NCI-H524 treated with DMSO at 0.1 percent for 48 hours (cell line): ENCODE data around the gene FAM78B.

ENCODE experiments used
- DNase-seq: peaks from one replicate; lab custom pipeline; 2025; lab: John Stamatoyannopoulos, UW

Gene FAM78B

DNA sequence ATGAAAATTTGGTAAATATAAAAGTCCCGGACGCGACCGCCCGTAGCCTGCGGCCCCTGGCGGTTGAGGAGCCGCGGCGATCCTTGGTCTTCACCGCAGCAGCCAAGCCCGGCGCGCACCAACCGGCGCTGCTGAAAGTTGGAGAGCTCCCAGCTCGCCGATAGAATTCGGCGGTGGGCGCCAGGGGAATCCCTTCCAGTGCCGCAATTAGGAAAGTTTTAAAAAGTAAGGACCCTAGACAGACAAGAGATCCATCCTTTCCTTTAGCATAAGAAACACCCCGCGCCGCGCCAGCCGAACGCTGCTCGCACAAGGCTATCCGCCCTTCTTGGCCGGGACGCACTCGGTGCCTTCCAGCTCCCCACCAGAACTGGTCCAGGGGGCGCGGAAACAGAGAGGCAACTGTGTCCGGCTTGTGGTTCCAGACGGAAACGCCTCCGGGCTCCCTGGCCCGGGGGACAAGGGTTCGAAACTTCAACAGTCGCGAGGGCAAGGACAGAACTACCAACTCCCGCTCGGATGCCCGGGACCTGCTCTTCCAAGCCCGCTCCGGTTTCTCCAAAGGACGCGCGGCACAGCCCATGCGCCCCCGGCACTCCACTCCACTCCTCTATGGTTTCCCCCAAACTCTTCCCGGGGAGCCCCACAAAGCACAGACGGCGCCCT is 1.7 kb downstream of the FAM78B start:
- peak; percentile 20 for DNase-seq

DNA sequence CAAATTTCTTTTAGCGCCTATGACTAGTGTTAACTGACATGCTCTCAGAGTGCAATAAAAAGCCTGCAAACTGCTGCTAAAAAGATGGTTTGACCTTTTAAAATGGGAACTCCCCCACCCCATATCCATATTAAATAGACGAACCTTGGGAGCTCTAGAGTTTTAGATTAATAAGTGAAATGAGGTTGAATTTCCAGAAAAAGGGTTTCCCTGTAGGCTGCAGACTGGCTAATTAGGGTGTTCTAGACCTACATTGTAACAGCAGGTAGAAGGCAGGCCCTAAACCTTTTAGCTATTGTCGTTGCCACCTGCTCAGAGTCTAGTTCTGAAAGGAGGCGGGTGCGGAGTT is 2.2 kb downstream of the FAM78B start:
- DNase-seq: no peak

DNA sequence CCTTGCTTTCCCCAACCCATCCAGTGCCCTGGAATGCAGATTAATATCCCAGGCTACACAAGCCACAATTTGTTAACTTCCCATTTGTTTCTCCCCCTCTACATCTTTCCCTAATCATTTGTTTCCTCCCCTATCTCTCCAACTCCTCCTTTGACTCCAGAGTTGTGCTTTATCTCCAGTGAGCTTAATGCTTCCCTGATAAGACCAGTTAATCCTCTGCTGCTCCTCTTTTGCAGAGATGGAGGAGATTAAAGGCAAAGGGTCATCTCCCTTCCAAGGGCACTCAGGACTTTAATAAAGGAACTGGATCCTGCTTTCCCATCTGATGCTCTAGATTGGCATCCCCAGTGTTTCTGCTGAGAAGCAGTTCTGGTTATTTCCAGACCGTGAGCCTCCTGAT is 7.1 kb downstream of the FAM78B start:
- no peak for DNase-seq

DNA sequence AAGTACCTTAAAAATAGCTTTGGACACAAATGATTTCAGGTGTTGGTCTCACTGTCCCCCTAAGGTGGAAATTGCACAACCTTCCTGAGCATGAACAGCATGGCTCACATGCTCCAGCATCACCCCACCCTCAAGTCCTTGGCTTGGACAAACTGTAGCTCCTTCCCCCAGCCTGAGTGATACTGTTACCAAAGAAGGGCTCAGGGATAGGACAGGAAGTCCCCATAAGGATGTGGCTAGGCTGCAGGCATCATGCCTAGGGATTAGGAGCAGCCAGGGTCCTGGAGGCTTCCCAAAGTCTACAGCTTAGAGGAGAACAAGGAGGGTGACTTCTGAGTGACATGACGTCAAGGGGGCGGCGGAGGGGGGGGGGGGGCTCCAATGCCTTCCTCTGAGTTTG is 10.1 kb downstream of the FAM78B start:
- DNase-seq: no peak

DNA sequence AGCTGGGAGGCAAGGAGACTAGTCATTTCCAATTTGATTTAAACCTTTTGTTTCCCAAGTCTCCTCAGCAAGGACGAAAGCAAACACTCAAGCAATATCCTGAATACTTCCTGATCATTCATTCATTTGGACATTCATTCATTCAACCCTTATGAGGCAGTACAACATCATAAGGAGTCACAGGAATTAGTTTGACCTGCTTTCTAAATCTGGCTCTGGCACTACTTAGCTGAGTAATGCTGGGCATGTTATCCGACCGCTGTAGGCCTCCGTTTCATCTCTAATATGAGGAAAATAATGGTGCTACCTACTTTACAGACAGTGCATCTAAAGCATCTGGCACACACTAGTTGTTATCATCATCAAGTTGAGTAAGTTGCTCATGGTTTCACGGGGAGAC is 11.7 kb downstream of the FAM78B start:
- no peak for DNase-seq

DNA sequence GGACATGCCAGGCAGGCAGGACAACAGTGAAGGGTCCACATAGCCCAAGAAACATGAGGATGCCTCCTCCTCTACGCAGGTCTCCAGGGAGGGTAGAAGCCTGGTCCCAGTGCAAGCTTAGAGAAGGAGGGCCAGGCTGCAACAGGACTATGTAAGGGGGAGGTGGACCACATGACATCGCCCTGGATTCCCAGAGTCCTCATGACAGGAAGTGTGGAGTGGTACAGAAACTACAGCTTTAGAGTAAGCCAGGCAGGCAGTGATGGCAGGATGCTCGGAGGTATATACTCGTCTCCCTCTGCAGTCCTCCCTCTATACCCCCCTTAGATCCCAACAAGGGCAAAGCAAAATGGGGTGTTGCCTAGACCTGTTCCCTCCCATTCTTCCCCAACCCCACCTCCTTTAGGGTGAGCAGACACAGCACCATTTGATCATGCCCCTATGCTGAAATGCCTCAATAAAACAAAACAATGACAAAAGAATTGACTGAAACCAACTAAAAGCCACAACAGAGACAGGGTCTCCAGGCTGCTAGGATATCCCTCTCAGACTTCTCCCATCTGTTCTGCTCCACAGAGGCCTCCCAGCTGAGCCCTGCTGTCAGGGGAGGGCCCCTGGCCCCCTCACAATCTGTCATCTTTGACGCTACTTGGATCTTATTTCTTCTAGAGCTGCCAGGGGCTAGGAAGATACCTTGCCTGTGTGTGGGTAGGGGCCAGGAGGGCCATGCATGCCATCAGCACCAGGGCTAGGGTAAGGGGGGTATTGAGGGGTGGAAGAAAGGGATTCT is 13.1 kb downstream of the FAM78B start:
- peak; percentile 94 for DNase-seq

DNA sequence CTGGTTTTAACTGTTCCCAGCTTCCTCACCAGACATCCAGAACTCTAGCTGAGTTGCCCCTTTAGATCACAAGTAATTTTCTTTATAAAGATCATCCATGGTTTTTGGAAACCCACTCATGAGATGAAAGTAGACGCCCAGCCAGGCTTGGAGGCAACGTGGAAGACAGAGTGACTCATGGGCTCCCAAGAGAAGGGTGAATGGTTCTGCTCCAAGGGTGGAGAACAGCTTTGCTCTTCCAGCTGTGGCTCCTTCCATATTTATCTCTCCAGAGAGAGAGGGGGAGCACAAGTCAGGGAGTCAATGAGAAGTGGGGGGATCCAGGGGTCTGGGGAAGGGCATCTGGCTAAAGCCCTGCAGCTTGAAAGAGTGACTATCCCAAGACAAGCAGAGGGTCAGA is 13.8 kb downstream of the FAM78B start:
- DNase-seq: no peak

DNA sequence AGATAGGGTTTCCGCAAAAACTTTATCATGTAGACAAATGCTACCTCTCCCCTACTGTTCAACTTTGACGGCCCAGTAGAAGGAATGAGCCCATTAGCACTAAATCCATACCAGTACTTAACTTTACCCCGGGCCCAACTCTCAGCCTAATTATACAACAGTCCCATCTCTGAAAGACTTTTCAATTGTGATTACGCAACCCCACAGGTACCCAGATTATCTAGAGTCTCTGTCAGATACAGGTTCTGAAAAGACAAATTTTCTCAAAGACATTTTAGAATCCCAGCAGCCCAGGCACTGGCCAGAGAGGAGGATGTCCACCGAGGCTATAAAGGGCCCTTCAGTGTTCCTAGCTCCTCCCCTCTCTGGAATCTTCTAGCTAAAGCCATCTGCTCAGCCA is 15.0 kb downstream of the FAM78B start:
- DNase-seq: peak; percentile 24

DNA sequence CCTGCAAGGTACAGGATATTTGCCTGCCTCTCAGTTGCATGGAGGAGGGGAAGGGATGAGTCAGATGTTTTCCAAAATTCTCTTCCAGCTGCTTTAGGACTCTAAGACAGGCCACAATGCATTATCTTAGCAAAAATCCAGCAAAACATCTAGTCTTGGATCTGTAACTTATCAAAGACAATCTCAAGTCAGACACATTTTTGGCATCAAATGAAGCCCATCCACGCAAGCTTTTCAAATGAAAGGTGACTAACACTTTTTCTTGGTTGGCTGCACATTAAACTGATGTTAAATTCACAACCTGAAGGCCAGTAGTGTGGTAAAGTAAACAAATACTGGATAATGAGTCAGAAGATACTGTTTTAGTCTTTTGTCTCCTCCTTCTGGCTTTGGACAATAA is 21.3 kb downstream of the FAM78B start:
- DNase-seq: no peak

DNA sequence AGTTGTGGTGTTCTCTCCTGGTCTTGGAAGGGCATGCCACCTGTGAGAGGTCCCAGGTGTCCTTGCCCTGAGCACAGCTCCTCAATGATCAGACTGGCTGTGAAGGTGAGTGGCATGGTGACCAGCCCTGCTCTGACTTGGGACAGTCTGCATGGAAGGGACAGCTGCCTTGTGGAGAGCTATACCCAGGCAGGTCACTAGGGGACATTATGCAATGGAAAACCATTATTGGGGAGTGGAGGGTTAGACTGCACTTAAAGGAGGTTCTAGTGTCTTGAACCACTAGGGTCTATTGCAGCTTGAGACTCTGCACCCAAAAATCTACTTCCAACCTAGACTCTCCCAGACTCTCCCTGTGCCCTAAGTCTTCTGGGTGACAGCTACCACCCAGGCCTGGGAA is 24.8 kb downstream of the FAM78B start:
- DNase-seq: no peak

DNA sequence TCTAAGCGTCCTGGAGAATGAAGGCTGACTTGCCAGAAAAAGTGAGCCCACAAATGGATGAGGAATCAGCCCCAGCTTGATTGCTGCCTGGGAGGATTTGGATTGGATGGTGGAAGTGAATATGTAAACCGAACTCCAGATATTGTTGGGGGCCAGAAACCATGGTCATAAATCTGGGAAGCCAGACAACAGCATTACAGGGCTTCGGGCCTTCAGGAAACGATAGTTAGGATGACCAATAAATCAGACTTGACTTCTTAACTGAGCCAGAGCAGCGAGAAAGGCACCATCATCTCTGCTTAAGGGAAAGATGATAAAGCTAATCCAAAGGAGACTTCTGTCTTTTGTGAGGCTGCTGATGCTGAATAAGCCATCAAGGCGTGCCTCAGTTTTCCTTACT is 26.6 kb downstream of the FAM78B start:
- no peak for DNase-seq

DNA sequence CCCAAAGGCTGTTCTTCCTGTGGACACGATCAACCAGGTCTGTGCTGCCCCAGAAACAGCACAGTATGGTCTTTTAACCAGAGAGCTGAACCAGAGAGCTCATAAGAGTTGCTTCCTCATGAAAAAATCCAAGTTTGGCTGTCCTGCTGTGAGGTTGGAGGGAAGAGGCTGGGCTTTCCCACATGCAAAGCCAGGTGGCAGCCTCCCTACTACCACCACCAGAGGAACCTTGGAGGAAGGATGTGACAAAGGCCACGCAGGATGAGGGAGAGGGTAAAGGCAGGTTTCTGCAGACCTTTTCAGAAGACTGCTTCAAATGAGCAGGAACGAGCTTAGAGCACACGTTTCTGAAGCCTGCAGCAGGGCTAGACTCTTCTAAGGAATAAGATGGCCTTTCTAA is 27.1 kb downstream of the FAM78B start:
- DNase-seq: no peak

DNA sequence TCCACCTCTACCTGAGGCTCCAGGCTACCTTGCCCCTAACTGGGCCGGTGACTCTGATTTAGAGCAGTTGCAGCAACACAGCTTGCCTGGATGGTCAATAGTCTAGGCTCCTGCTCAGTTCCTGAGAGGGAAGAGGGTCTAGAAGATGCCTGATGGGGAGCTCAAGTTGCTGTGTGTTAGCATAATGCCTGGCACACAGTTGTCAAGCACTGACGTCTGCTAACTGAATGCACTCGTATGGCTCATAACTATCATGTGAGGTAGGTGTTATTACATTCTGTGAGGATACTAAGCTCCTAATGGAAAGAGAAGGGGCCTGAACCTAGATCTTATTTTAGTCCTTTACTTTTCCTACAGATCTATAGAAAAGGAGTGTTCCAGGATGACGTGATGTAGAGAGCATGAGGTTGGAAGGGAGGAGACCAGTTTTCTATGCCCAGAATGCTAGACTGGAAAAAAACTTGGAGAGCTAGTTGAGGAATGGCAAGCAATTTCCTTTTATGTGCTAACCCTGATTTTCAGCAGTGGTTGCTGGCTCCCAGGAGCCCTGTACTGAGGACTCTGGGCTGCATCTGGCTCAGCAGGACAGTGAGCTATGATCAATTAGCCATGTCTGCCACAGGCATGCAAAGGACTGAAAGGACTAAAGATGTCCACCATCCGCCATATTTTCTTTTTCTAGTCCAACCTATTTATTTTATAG is 30.0 kb downstream of the FAM78B start:
- no peak for DNase-seq

DNA sequence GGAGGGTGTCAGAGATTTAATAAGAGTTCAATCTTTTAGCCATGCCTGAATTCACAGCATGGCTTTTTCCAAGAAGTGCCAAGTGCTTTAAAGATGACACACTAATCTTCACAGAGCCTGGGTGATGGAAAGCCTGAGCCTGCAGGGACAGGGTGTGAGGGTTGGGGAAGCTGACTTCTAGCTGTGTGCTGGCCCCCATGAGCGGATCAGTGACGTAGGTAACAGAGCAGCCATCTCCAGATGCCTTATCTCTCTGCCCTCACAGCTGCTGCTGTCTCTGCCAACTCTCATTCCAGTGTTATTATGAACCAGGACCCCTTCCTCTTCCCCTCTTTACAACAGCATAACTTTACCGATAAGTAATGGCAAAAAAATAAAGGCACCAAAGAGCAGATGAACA is 30.6 kb downstream of the FAM78B start:
- DNase-seq: no peak

DNA sequence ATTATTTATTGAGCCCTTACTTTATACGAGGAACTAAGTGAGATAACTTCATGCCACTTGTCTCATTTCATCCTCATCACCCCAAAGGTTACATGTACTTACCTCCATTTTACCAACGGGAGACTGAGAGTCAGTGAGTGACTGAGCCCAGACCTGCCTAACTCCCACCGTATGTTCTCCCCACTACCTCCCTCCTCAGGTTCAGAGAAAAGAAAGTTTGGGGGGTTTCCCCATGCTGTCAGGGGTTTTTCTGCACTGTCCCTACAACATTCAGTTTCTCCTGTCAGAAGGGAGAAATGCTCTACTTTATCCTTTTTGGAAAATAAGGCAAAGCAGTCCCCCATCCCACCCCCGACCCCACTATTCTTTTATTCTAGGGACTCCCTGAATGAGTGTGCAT is 32.9 kb downstream of the FAM78B start:
- DNase-seq: no peak

DNA sequence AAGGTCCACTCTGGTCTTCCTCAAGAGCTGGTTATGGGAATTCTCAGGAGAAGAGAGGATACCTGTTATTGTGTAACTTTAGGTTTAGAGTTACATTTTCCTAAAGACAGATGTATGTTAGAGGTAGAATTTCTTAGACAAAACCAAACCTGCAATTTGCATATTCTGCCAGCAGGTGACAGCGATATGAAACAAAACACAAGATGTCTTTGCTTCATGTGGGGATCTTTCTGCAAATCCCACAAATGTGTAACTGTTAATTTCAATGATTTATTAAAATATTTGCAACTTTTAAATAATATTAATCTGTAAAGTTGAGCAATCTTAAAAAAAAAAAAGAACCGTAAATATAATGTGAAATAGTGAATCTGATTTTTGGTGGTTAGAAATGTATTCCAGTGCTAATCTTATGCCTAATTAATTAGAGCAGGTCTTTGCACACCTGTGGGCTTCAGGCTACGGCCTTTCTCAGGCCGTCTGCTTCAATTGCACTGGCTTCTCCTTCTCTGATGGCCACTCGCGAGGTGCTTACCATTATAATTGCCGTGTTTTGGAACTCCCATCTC is 33.4 kb downstream of the FAM78B start:
- no peak for DNase-seq

DNA sequence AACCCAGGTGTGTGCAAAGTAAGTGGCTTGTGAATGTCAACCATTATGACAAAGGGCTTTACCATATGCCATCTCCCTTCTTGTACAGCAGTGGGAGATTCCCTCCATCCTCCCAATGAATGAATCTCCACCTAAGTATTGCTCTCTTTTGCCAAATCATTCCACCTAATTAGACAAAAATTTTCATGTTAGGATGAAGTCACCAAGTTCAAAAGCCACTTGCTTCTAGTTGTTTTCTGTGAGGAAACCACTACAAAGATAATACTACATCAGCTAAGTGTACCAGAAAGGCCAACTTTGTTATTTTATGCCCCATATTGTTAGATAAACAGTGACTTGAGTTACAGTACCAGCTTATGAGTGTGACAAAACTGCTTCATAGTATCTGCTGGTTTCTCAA is 34.3 kb downstream of the FAM78B start:
- no peak for DNase-seq

DNA sequence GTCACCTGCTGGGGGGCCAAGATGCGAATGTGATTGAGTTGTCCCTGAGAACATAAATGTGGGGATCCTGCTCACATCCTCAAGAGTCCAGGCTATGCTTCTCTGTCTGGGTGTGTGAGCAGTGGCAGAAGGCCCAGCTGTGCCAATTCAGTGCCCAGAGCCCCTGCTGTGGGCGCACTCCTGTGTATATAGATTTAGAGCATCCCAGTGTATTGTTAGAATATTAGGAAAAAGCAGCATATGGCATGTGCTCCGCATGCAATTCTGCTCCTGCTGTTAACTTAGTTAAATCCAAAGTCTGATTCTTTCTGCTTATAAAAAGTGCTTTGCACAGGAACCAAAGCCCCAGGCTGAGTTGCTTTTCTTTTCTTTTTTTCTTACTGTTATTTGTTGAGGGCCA is 37.8 kb downstream of the FAM78B start:
- DNase-seq: no peak

DNA sequence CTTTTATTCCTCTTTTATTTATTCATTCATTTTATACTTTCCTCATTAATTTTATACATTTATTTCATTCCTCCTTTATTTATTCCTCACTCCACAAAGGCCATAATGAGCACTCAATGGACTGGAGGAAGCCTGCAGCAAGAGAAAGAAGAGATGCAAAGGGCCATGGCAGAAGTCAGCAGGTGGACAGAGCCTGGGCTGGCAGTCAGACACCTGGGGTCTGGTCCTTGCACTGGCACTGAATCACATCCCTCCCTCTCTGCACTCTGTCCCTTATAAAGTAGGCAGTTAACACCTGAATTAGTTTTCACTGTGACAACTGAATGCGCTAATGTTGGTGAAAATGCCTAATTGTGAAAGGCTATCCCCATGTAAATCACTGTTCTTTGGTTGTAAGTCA is 38.6 kb downstream of the FAM78B start:
- no peak for DNase-seq

DNA sequence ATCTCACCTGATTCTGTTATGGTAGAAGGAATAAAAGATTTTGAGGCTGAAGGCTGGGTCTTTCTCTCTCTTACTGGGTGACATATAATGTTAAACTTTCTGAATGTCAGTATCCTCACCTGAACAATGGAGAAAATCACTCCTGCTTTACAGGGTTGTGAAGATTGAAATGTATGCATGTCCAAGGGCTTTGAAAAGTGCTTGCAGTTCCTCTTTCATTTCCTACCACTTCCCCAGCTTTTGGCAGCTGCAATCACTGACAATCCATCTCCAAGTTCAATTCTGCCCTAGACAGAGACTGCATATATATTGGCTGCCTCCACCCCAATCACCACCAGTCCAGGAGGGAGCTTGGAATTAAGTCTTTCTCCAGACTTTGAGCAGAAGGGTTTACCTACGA is 39.8 kb downstream of the FAM78B start:
- no peak for DNase-seq

DNA sequence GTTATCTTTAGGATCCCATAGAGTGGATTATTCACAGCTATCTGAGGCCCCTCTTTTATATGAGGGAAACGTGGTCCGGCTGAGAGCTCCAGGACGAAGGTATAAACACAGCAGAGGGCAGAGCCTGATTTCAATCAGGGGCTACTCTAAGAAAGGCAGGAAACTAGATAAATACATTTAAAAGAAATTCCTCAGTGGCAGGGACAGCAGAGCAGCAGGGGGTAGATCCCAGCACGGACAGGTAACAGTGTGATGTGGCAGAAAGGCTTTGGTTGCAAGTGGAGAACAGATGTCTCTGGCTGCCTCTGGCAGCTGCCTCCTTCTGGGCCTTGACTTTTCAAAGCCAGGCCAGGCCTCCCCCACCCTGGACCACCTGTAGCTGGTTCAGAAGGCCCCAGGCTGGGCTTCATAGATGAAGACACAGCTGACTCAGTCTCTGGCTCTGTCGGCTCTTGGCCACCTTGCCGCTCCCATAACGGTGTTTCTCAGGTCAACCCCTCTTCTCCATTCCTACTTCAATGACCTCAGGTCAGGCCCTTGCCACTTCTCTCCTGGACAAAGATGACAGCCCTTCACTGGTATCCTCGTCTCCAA is 43.8 kb downstream of the FAM78B start:
- DNase-seq: no peak

DNA sequence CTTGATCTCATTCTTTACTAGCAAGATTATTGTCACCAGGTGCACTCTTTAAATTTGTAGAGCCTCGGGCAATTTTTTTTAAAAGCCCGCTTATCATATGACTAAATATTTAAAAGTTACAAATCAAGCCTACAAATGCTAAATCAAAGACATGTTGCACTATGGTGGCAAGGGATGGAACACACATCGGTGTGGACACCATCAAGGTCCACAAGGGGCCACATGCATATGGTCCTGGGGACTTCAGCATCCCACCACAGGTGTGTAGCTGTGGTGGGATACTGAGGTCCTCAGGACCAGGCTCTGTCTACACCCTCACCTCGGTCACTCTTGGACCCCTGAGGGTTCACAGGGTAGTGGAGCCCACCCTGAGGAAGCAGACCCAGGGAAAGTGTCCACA is 45.8 kb downstream of the FAM78B start:
- no peak for DNase-seq

DNA sequence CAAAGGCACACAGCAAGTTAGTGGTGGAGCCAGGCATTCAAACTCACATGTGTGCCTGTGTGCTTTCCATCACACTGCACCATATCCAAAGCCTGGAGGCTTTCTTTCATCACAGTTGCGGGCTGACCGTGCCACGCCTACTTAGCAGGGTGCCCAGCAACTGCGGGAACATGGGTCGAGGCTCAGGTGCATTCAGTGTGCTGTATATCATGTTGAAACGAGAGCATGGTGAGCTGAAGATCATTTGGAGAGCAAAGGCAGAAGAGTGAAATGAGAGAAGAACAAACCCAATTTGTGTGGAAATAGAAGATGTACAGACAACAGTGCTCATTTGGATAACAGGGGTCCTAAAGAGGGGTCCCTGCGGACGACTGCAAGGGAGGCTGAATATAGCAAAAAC is 46.5 kb downstream of the FAM78B start:
- no peak for DNase-seq
